PC-3 (cell line): ENCODE data around the gene PIAS4. TPM values are rescaled to one million over a fixed set of nuclear protein-coding genes. Genes with fewer than 3 reads are reported as not detected.

Source experiments
- ATAC-seq: fragments of 200-7000 bp; cut with Tn5 transposase; 2 replicates; pipeline ENCODE4 v1.9.1; 2020; ENCODE audit warnings: mild to moderate bottlenecking, moderate library complexity
- BruUV-seq: library from RNA; stranded (reverse); fragments of 400-500 nt; replicated peaks from 2 replicates; lab custom pipeline; 2021; lab: Mats Ljungman, UMichigan
- CTCF ChIA-PET: fragments of 300-600 bp; sonication (Branson Sonifier 250); formaldehyde crosslinking; loops from one replicate; lab custom pipeline; 2022; ENCODE audit warnings: antibody characterized with exemption; lab: Charles Lee
- POLR2A ChIA-PET: fragments of 300-600 bp; sonication (Branson Sonifier 250); formaldehyde crosslinking; loops from one replicate; lab custom pipeline; 2022; ENCODE audit warnings: antibody characterized with exemption; ENCODE audit not compliant: unreplicated experiment; lab: Charles Lee
- DNase-seq: peaks from one replicate; pipeline ENCODE4 v3.0.0-alpha.2; 2015
- H2AFZ ChIP-seq: fragments of 300-600 bp; sonication (generic); 2 replicates; pipeline ENCODE4 v1.6.0; 2016; ENCODE audit warnings: antibody characterized with exemption, low read length
- H3F3A ChIP-seq: fragments of 300-600 bp; sonication (generic); one replicate; pipeline ENCODE4 v1.6.0; 2017; ENCODE audit warnings: antibody characterized with exemption, low read length, control low read depth, mild to moderate bottlenecking; ENCODE audit not compliant: unreplicated experiment
- H3K27ac ChIP-seq: fragments of 300-600 bp; sonication (generic); 2 replicates; pipeline ENCODE4 v1.5.1; 2016; ENCODE audit warnings: mild to moderate bottlenecking, low read length
- H3K27me3 ChIP-seq: fragments of 300-600 bp; sonication (generic); 2 replicates; pipeline ENCODE4 v1.6.1; 2016; ENCODE audit warnings: low read length, mixed read lengths
- H3K36me3 ChIP-seq: fragments of 300-600 bp; sonication (generic); 2 replicates; pipeline ENCODE4 v1.6.1; 2016; ENCODE audit warnings: low read depth, mixed run types, low read length, mixed read lengths
- H3K4me1 ChIP-seq: fragments of 300-600 bp; sonication (generic); 2 replicates; pipeline ENCODE4 v1.5.1; 2016; ENCODE audit warnings: low read length; ENCODE audit not compliant: insufficient read depth
- H3K4me2 ChIP-seq: fragments of 300-600 bp; sonication (generic); 2 replicates; pipeline ENCODE4 v1.6.0; 2016; ENCODE audit warnings: low read length
- H3K4me3 ChIP-seq: fragments of 300-600 bp; sonication (generic); 2 replicates; pipeline ENCODE4 v1.5.1; 2016; ENCODE audit warnings: mild to moderate bottlenecking, low read length, mixed read lengths
- H3K79me2 ChIP-seq: fragments of 300-600 bp; sonication (generic); 2 replicates; pipeline ENCODE4 v1.6.1; 2017; ENCODE audit warnings: low read length, mixed read lengths
- H3K9ac ChIP-seq: fragments of 300-600 bp; sonication (generic); 2 replicates; pipeline ENCODE4 v1.6.0; 2016; ENCODE audit warnings: mild to moderate bottlenecking, low read length
- H3K9me2 ChIP-seq: fragments of 300-600 bp; sonication (generic); replicated peaks from 2 replicates; pipeline ENCODE4 v1.6.1; 2016; ENCODE audit warnings: mixed run types, low read length, mixed read lengths
- H3K9me3 ChIP-seq: fragments of 300-600 bp; sonication (generic); 2 replicates; pipeline ENCODE4 v1.6.1; 2016; ENCODE audit warnings: low read length, mixed read lengths
- H4K20me1 ChIP-seq: fragments of 300-600 bp; sonication (generic); 2 replicates; pipeline ENCODE4 v1.6.1; 2016; ENCODE audit warnings: low read length, mixed read lengths
- CTCF ChIP-seq: fragments of 300-600 bp; sonication (generic); conservative IDR thresholded peaks from 2 replicates; pipeline ENCODE4 v1.5.1; 2017; ENCODE audit warnings: antibody characterized with exemption, low read depth, mild to moderate bottlenecking, low read length
- EZH2 ChIP-seq: fragments of 300-600 bp; sonication (generic); IDR thresholded peaks from one replicate; pipeline ENCODE4 v1.6.1; 2017; ENCODE audit warnings: antibody characterized with exemption, mild to moderate bottlenecking, low read length; ENCODE audit not compliant: unreplicated experiment
- EZH2phosphoT487 ChIP-seq: fragments of 300-600 bp; sonication (generic); IDR thresholded peaks from 2 replicates; pipeline ENCODE4 v1.6.1; 2018; ENCODE audit warnings: mild to moderate bottlenecking, antibody characterized with exemption, low read length, borderline replicate concordance
- intact Hi-C: fragments of 100-400 bp; cut with micrococcal nuclease; formaldehyde crosslinking; loops from 2 replicates; pipeline ENCODE4 v1.9.0; 2023
- total RNA-seq: library from RNA; depleted of rRNA; stranded (reverse); fragments of >200 nt; gene quantifications from 2 replicates; pipeline ENCODE4 v1.2.3, GENCODE V29; 2014

The PIAS4 gene
- total RNA-seq, 1 experiment from 2014 or later, result 21.0 TPM

- no peaks in the 10 kb centered on the region for H3K27me3 ChIP-seq
- no peaks in the 10 kb centered on the region for H3K36me3 ChIP-seq
- BruUV-seq, result no TSS peak
- DNase-seq, result no peak
- H3K79me2 ChIP-seq, result peaks cover 27% of the 10 kb centered on the region
- no peak overlapping the region for H2AFZ ChIP-seq
- no peak overlapping the region for H3K4me2 ChIP-seq
- no peaks in the 10 kb centered on the region for H3K4me1 ChIP-seq
- no peaks in the 10 kb centered on the region for H3F3A ChIP-seq
- ChIA-PET POLR2A (no interaction called here), CTCF (no interaction called here)
- ATAC-seq, result no peak
- H3K27ac ChIP-seq, result no peak overlapping the region
- TF ChIP-seq EZH2 (no peak), EZH2phosphoT487 (no peak), CTCF (no peak)
- intact Hi-C loops, result no loop called here
- H4K20me1 ChIP-seq, result no peaks in the 10 kb centered on the region
- no peaks in the 10 kb centered on the region for H3K9me2 ChIP-seq
- no peaks in the 10 kb centered on the region for H3K9me3 ChIP-seq
- no peak overlapping the region for H3K4me3 ChIP-seq
- no peak overlapping the region for H3K9ac ChIP-seq
Measured at GRCh38 chr19:4014541-4015491, 7.3 kb downstream of the PIAS4 start.

- no peak overlapping the region for H3K9ac ChIP-seq
- ATAC-seq, result no peak
- H3K36me3 ChIP-seq, result no peaks in the 10 kb centered on the region
- no peak overlapping the region for H3K4me3 ChIP-seq
- no peak overlapping the region for H3K4me2 ChIP-seq
- intact Hi-C loops, result no loop called here
- TF ChIP-seq EZH2phosphoT487 (no peak), EZH2 (no peak), CTCF (no peak)
- BruUV-seq, result no TSS peak
- no peaks in the 10 kb centered on the region for H3K9me2 ChIP-seq
- H3K9me3 ChIP-seq, result no peaks in the 10 kb centered on the region
- no peak overlapping the region for H2AFZ ChIP-seq
- ChIA-PET POLR2A (no interaction called here), CTCF (no interaction called here)
- no peak for DNase-seq
- no peak overlapping the region for H3K27ac ChIP-seq
- H3K27me3 ChIP-seq, result no peaks in the 10 kb centered on the region
- no peaks in the 10 kb centered on the region for H3F3A ChIP-seq
- H4K20me1 ChIP-seq, result no peaks in the 10 kb centered on the region
- H3K79me2 ChIP-seq, result peaks cover 23% of the 10 kb centered on the region
- no peaks in the 10 kb centered on the region for H3K4me1 ChIP-seq
Measured at GRCh38 chr19:4015705-4016402, 8.3 kb downstream of the PIAS4 start.
